ENCODE results near the gene KCNT2.

KCNT2 gene

DNA sequence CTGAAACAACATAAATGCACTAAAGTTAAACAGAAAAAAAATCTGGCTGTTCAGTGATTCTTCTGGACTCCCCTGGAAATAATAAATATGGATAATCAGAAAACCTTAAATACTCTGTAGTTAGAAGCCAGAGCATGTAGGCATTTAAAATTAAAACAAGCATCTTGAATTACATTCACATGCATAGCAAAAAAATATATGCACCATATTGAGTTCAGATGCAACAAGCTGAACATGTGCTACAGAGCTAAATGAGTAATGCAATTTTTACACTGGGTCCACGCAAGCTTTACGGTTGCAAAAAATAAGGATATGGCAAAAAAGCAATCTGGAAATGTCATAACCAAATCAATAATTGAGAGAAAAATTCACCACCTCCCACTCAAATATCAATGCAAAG lies 11.5 kb upstream of the KCNT2 start:
- no peak for TF ChIP-seq REST (IDR thresholded peaks at IDR 0.05; ENCODE audit: low read depth)
- no peak for TF ChIP-seq EP300 (IDR thresholded peaks at IDR 0.05; ENCODE audit: borderline replicate concordance)
- no peak for TF ChIP-seq TAF1 (IDR thresholded peaks at IDR 0.05; ENCODE audit: low read depth)
- no peak for TF ChIP-seq USF1 (IDR thresholded peaks at IDR 0.05)
- TF ChIP-seq ZBTB7A (IDR thresholded peaks at IDR 0.05; ENCODE audit: low read depth) = no peak
- TF ChIP-seq MAX (IDR thresholded peaks at IDR 0.05) = no peak
- no peak for TF ChIP-seq RAD21 (IDR thresholded peaks at IDR 0.05; ENCODE audit: low read depth)
- TF ChIP-seq CREB1 (IDR thresholded peaks at IDR 0.05; ENCODE audit: low read depth) = no peak
- TF ChIP-seq TEAD4 (IDR thresholded peaks at IDR 0.05) = no peak
- no peak for TF ChIP-seq EGR1 (IDR thresholded peaks at IDR 0.05)
- no peak for TF ChIP-seq NFIC (IDR thresholded peaks at IDR 0.05)
- TF ChIP-seq FOXM1 (IDR thresholded peaks at IDR 0.05; ENCODE audit: borderline replicate concordance, low read depth) = no peak
- no peak for TF ChIP-seq CEBPB (IDR thresholded peaks at IDR 0.05)
- no peak for TF ChIP-seq TCF12 (IDR thresholded peaks at IDR 0.05; ENCODE audit: low read depth)
- TF ChIP-seq YY1 (IDR thresholded peaks at IDR 0.05; ENCODE audit: low read depth) = no peak

- no peak for TF ChIP-seq EP300 (IDR thresholded peaks at IDR 0.05; ENCODE audit: borderline replicate concordance)
- TF ChIP-seq FOXM1 (IDR thresholded peaks at IDR 0.05; ENCODE audit: borderline replicate concordance, low read depth) = no peak
- TF ChIP-seq TEAD4 (IDR thresholded peaks at IDR 0.05) = no peak
Measured at GRCh38 chr1:196611873-196612272, 3.6 kb upstream of the KCNT2 start.

GRCh38 chr1:196609370-196609737 lies 1.1 kb upstream of the KCNT2 start:
- no peak for TF ChIP-seq REST (IDR thresholded peaks at IDR 0.05; ENCODE audit: low read depth)
- TF ChIP-seq EGR1 (IDR thresholded peaks at IDR 0.05) = no peak
- no peak for TF ChIP-seq NFIC (IDR thresholded peaks at IDR 0.05)
- TF ChIP-seq TAF1 (IDR thresholded peaks at IDR 0.05; ENCODE audit: low read depth) = no peak
- no peak for TF ChIP-seq MAX (IDR thresholded peaks at IDR 0.05)
- no peak for TF ChIP-seq EP300 (IDR thresholded peaks at IDR 0.05; ENCODE audit: borderline replicate concordance)
- no peak for TF ChIP-seq CREB1 (IDR thresholded peaks at IDR 0.05; ENCODE audit: low read depth)
- no peak for TF ChIP-seq FOXM1 (IDR thresholded peaks at IDR 0.05; ENCODE audit: borderline replicate concordance, low read depth)

- no peak for TF ChIP-seq RAD21 (IDR thresholded peaks at IDR 0.05; ENCODE audit: low read depth)
- no peak for TF ChIP-seq FOXM1 (IDR thresholded peaks at IDR 0.05; ENCODE audit: borderline replicate concordance, low read depth)
Measured at GRCh38 chr1:196607981-196608380, 259 bp downstream of the KCNT2 start.

DNA sequence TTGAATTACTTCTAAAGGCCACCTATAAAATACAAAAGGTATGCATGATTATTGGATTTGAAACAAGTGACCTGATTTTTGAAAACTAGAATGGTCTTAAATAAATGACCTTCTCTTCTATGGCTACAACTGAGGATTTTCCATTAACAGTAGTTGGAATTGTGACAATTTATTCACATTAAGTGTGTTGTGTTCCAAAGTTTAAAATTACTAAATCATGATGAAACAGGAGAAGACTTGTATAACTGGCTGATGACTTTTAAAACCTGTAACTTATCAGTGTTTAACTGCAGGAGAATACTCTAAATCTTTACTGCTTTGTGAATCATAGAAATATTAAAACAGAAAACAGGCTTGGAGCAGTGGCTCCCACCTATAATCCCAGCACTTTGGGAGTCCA lies 4.6 kb downstream of the KCNT2 start:
- TF ChIP-seq TCF12 (IDR thresholded peaks at IDR 0.05; ENCODE audit: low read depth) = no peak
- no peak for TF ChIP-seq YY1 (IDR thresholded peaks at IDR 0.05; ENCODE audit: low read depth)
- no peak for TF ChIP-seq ZBTB7A (IDR thresholded peaks at IDR 0.05; ENCODE audit: low read depth)
- TF ChIP-seq USF1 (IDR thresholded peaks at IDR 0.05) = no peak
- TF ChIP-seq CEBPB (IDR thresholded peaks at IDR 0.05) = no peak
- TF ChIP-seq FOXM1 (IDR thresholded peaks at IDR 0.05; ENCODE audit: borderline replicate concordance, low read depth) = no peak
- no peak for TF ChIP-seq MAX (IDR thresholded peaks at IDR 0.05)
- TF ChIP-seq TEAD4 (IDR thresholded peaks at IDR 0.05) = no peak
- no peak for TF ChIP-seq NFIC (IDR thresholded peaks at IDR 0.05)
- TF ChIP-seq TAF1 (IDR thresholded peaks at IDR 0.05; ENCODE audit: low read depth) = no peak
- no peak for TF ChIP-seq EP300 (IDR thresholded peaks at IDR 0.05; ENCODE audit: borderline replicate concordance)

DNA sequence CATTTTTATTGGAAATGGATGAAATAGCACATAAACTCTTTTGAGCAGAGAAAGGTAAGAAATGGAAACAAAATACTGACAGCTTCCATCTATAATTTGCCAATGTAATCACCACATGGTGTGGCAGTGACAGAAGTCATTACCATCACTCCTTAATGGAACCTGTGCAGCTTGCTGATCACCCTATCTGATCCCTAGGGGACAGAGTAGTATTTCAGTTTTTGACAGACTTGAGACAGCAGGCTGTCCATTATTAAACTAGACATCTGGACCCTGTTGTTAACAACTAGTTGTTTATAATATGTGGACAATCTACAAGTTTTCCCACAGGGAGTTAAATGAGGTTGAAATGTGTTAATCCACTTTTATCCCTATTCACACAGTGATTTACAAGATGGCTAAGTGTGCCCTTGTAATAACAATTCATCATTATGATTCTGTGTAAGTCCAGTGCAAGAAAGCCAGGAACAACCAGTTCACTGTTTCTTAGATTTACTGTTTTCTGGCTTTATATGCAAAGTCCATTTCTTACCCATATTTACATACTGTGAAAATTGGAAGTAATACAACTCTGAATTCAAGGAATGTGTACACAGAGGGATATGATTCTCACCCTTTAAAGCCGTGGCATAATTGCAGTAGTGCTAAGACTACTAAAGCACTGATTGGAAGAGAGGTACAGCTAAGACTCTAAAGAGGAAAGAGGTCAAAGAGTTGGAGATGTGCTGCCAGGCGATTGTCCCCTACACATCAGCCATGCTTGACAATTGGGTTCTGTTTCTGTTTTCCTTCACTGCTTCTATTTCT lies 9.1 kb downstream of the KCNT2 start:
- TF ChIP-seq REST (IDR thresholded peaks at IDR 0.05; ENCODE audit: low read depth) (no peak), EP300 (IDR thresholded peaks at IDR 0.05; ENCODE audit: borderline replicate concordance) (no peak), RAD21 (IDR thresholded peaks at IDR 0.05; ENCODE audit: low read depth) (no peak), MAX (IDR thresholded peaks at IDR 0.05) (no peak), TCF12 (IDR thresholded peaks at IDR 0.05; ENCODE audit: low read depth) (no peak), CREB1 (IDR thresholded peaks at IDR 0.05; ENCODE audit: low read depth) (no peak), USF1 (IDR thresholded peaks at IDR 0.05) (no peak)
